ENCODE data around the gene MRPS25. TPM values are rescaled to one million over a fixed set of nuclear protein-coding genes. Genes with fewer than 3 reads are reported as not detected.
"Not testable (repeated sequence)": the region's sequence is repeated elsewhere in the genome, so short reads cannot be mapped to it uniquely, and the experiment has no call there.

Gene MRPS25
- total RNA-seq, 2 donors from 2014 or later, result 68.3 to 82.7 TPM

- intact Hi-C loops (cut with DNase I, micrococcal nuclease), result no loop called here
- DNase-seq (no peak), ATAC-seq (no peak)
These were observed 55.9 kb downstream of the MRPS25 start for GRCh38 chr3:15009167-15009566.

GRCh38 chr3:15007681-15008141 lies 57.4 kb downstream of the MRPS25 start:
- no peak for ATAC-seq
- no peak for DNase-seq
- intact Hi-C loops (cut with DNase I, micrococcal nuclease), result no loop called here

- ATAC-seq; intact Hi-C loops (cut with DNase I, micrococcal nuclease); DNase-seq: not testable (repeated sequence)
These were observed 65.9 kb downstream of the MRPS25 start for GRCh38 chr3:14999182-14999581.

Other genes starting within 250 kb of the MRPS25 start
- 1 to 10 TPM; 5.8 to 9.8 TPM for gene FGD5, start 246.4 kb downstream of the MRPS25 start, total RNA-seq
- gene NR2C2, start 117.7 kb downstream of the MRPS25 start, total RNA-seq, result 10 to 100 TPM; 41.8 to 43.6 TPM
- gene RBSN, start 33.8 kb upstream of the MRPS25 start, total RNA-seq, result 10 to 100 TPM; 13.8 to 15.7 TPM
- gene CAPN7, start 140.9 kb upstream of the MRPS25 start, total RNA-seq, result 10 to 100 TPM; 33.6 to 39.0 TPM

Measured in left colon (tissue), 2 donors.